Pancreas (tissue), 10 donors: ENCODE results near the gene CLSTN1. TPM values are rescaled to one million over a fixed set of nuclear protein-coding genes. Genes with fewer than 3 reads are reported as not detected.

Experiments used
- ATAC-seq, 4 donors: fragments of 200-7000 bp; cut with Tn5 transposase; one replicate each; pipeline versions ENCODE4 v1.8.0 to v1.9.1; 2020; ENCODE audit warnings: mild to moderate bottlenecking in 4 of 4, moderate library complexity in 4 of 4
- DNase-seq, 6 donors: peaks; one replicate each; pipeline ENCODE4 v3.0.0-alpha.2; 2020
- FAIRE-seq: peaks from 2 replicates; lab custom pipeline; 2012; peaks lifted over from hg19 to GRCh38; lab: Jason Lieb, UNC
- H3K27ac ChIP-seq, 4 donors: fragments of 200-600 bp; sonication (generic); 1 replicate in 3 of 4; 2 replicates in 1 of 4; pipeline versions ENCODE4 v1.5.0 to v1.8.0; 2020
- H3K27me3 ChIP-seq, 4 donors: fragments of 200-600 bp; one replicate each; pipeline ENCODE4 v1.8.0; 2021
- H3K36me3 ChIP-seq, 3 donors: fragments of 200-600 bp; sonication (generic) in 1 of 3; one replicate each; pipeline versions ENCODE4 v1.5.0 to v1.8.0; 2020 to 2021
- H3K4me1 ChIP-seq, 3 donors: fragments of 200-600 bp; one replicate each; pipeline ENCODE4 v1.8.0; 2021
- H3K4me3 ChIP-seq, 4 donors: fragments of 200-600 bp; sonication (generic) in 2 of 4; one replicate each; pipeline versions ENCODE4 v1.5.0 to v1.8.0; 2020 to 2021
- H3K9me3 ChIP-seq, 4 donors: fragments of 200-600 bp; one replicate each; pipeline ENCODE4 v1.8.0; 2021
- CTCF ChIP-seq, 4 donors: fragments of 200-600 bp; sonication (generic) in 3 of 4; IDR thresholded peaks; one replicate each; pipeline versions ENCODE4 v1.5.0 to v1.8.0; 2021; ENCODE audit warnings: antibody characterized with exemption in 4 of 4
- WGBS, 2 donors: extraction: QIAGEN DNeasy Blood & Tissue Kit; methylation state at CpG; one replicate each; pipeline ENCODE4 v1.1.7; 2013; 5-methylcytosine and 5-hydroxymethylcytosine counted together
- intact Hi-C, 3 donors: fragments of 100-400 bp; cut with DNase I; formaldehyde crosslinking; loops; one replicate each; pipeline versions ENCODE4 v1.11.1 to v1.14.2; 2022
- polyA plus RNA-seq, 2 donors: library from polyadenylated mRNA; stranded (reverse); fragments of 200-250 nt; gene quantifications; one replicate each; pipeline ENCODE4 v1.2.3, GENCODE V29; 2013
- total RNA-seq, 6 donors: library from RNA; stranded (reverse); fragmentation: NEBNext Ultra II Directional in 4 of 6; extraction: Animal tissue kit (Norgen Biotek cat#: 25700) in 4 of 6; gene quantifications; one replicate each; pipeline versions ENCODE4 v1.2.1 to v1.2.4, GENCODE V29; 2021 to 2023
- donor health status: healthy with polysubstance abuse.
- donor health status: DM: no; HTN: no; CAD: no; lungs with moderate emphysema.
- donor health status: DM: no; HTN: no; CAD: no.
- donor health status: control.
- donor health status: control.
- donor health status: Bipolar disorder and iron deficiency.
- donor health status: DM: yes; HTN: yes; CAD: no.
- donor health status: DM: no; HTN: no; CAD: no.
- donor health status: DM: no; HTN: no; CAD: no.
- donor health status: DM: yes; HTN: yes; CAD: no.

Gene CLSTN1
- total and polyA plus RNA-seq, 8 donors, result 44.2 to 73.5 (median 61.8) TPM

- FAIRE-seq (no peak), ATAC-seq (peak in 1 of 4 donors; percentile 8), DNase-seq (peak in 1 of 6 donors; percentile 55)
- H3K36me3 ChIP-seq, result no peaks in the 10 kb centered on the region
- intact Hi-C loops, result loop anchor here in 1 of 3 donors (5.0 kb wide), 1 partner anchor 139 kb away; no protein-coding TSS in a partner anchor
- H3K4me1 ChIP-seq, result no peaks in the 10 kb centered on the region
- H3K27ac ChIP-seq, result no peak overlapping the region
- no peaks in the 10 kb centered on the region for H3K9me3 ChIP-seq
- TF ChIP-seq CTCF (IDR thresholded peaks at IDR 0.05), result no peak
- no peak overlapping the region for H3K4me3 ChIP-seq
- WGBS, 2 donors, result 85 to 88% methylated on average over 8 of the region's 8 CpGs
- no peaks in the 10 kb centered on the region for H3K27me3 ChIP-seq
Observed at GRCh38 chr1:9861360-9861759, 37.6 kb upstream of the CLSTN1 start.

- no peaks in the 10 kb centered on the region for H3K9me3 ChIP-seq
- intact Hi-C loops, result loop anchor here in 1 of 3 donors (5.0 kb wide), 1 partner anchor 139 kb away; no protein-coding TSS in a partner anchor
- ATAC-seq (no peak), DNase-seq (peak in 1 of 6 donors; percentile 22), FAIRE-seq (no peak)
- H3K36me3 ChIP-seq, result no peaks in the 10 kb centered on the region
- 83 to 89% methylated on average over 5 of the region's 5 CpGs for WGBS, 2 donors
- no peak overlapping the region for H3K27ac ChIP-seq
- H3K4me1 ChIP-seq, result no peaks in the 10 kb centered on the region
- no peaks in the 10 kb centered on the region for H3K27me3 ChIP-seq
- no peak overlapping the region for H3K4me3 ChIP-seq
- no peak for TF ChIP-seq CTCF (IDR thresholded peaks at IDR 0.05)
Observed at GRCh38 chr1:9860887-9861286, 37.1 kb upstream of the CLSTN1 start.

GRCh38 chr1:9859281-9860014 lies 35.7 kb upstream of the CLSTN1 start:
- DNase-seq (peak in 1 of 6 donors; percentile 21), ATAC-seq (no peak), FAIRE-seq (no peak)
- H3K27ac ChIP-seq, result no peak overlapping the region
- no peak for TF ChIP-seq CTCF (IDR thresholded peaks at IDR 0.05)
- H3K4me3 ChIP-seq, result no peak overlapping the region
- no peaks in the 10 kb centered on the region for H3K36me3 ChIP-seq
- WGBS, 2 donors, result 84 to 86% methylated on average over 5 of the region's 5 CpGs
- no peaks in the 10 kb centered on the region for H3K9me3 ChIP-seq
- no peaks in the 10 kb centered on the region for H3K27me3 ChIP-seq
- intact Hi-C loops, result loop anchor here in 1 of 3 donors (5.0 kb wide), 1 partner anchor 137 kb away; no protein-coding TSS in a partner anchor
- no peaks in the 10 kb centered on the region for H3K4me1 ChIP-seq

- TF ChIP-seq CTCF (IDR thresholded peaks at IDR 0.05), result no peak
- FAIRE-seq (no peak), ATAC-seq (no peak), DNase-seq (peak in 1 of 6 donors; percentile 16)
- H3K27me3 ChIP-seq, result no peaks in the 10 kb centered on the region
- no peaks in the 10 kb centered on the region for H3K9me3 ChIP-seq
- H3K27ac ChIP-seq, result no peak overlapping the region
- intact Hi-C loops, result no loop called here
- H3K4me1 ChIP-seq, result no peaks in the 10 kb centered on the region
- no peaks in the 10 kb centered on the region for H3K36me3 ChIP-seq
- WGBS, 2 donors, result 95 to 96% methylated on average over 6 of the region's 6 CpGs
- no peak overlapping the region for H3K4me3 ChIP-seq
Observed at GRCh38 chr1:9858293-9859035, 34.7 kb upstream of the CLSTN1 start.
